SK-N-SH treated with all-trans-retinoic acid at 6 μM for 48 hours (cell line): ENCODE data around the gene LRRFIP2.
"Not testable (repeated sequence)": the region's sequence is repeated elsewhere in the genome, so short reads cannot be mapped to it uniquely, and the experiment has no call there.

Experiments used
- PPARA ChIP-seq: fragments of 250-450 bp; sonication (Bioruptor Pico); IDR thresholded peaks from 2 replicates; pipeline ENCODE4 v1.5.0; 2020; ENCODE audit warnings: mild to moderate bottlenecking, borderline replicate concordance
- ZNF70 ChIP-seq: fragments of 450-650 bp; formaldehyde crosslinking; IDR thresholded peaks from 2 replicates; pipeline ENCODE4 v1.5.0; 2020; ENCODE audit warnings: mild to moderate bottlenecking, moderate library complexity
- TF ChIP-seq, protein P1 (sequence below): fragments of 250-450 bp; sonication (Bioruptor Pico); IDR thresholded peaks from 2 replicates; pipeline ENCODE4 v1.8.0; 2020; ENCODE audit warnings: mild to moderate bottlenecking, moderate library complexity, borderline replicate concordance

GRCh38 chr3:37146927-37147326, 27.5 kb downstream of the LRRFIP2 start:
- TF ChIP-seq, protein P1, sequence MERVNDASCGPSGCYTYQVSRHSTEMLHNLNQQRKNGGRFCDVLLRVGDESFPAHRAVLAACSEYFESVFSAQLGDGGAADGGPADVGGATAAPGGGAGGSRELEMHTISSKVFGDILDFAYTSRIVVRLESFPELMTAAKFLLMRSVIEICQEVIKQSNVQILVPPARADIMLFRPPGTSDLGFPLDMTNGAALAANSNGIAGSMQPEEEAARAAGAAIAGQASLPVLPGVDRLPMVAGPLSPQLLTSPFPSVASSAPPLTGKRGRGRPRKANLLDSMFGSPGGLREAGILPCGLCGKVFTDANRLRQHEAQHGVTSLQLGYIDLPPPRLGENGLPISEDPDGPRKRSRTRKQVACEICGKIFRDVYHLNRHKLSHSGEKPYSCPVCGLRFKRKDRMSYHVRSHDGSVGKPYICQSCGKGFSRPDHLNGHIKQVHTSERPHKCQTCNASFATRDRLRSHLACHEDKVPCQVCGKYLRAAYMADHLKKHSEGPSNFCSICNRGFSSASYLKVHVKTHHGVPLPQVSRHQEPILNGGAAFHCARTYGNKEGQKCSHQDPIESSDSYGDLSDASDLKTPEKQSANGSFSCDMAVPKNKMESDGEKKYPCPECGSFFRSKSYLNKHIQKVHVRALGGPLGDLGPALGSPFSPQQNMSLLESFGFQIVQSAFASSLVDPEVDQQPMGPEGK (CRISPR knock-in tag), result not testable (repeated sequence)
- TF ChIP-seq ZNF70; PPARA (CRISPR knock-in tag): not testable (repeated sequence)
